CD4-positive, alpha-beta T cell treated with Interleukin-6 for 4 hours (primary cell): Measurements from ENCODE around the gene TPSG1.
"Not testable (repeated sequence)": the region's sequence is repeated elsewhere in the genome, so short reads cannot be mapped to it uniquely, and the experiment has no call there.

Source experiments
- DNase-seq: peaks from one replicate; pipeline ENCODE4 v3.0.0-alpha.2; 2020; ENCODE audit warnings: mixed read lengths

The TPSG1 gene

GRCh38 chr16:1213796-1214372 lies 11.2 kb downstream of the TPSG1 start:
- no peak for DNase-seq

- DNase-seq: no peak
These were observed 11.8 kb downstream of the TPSG1 start for GRCh38 chr16:1213231-1213630.

- DNase-seq: no peak
These were observed 12.4 kb downstream of the TPSG1 start for GRCh38 chr16:1212616-1213194.

GRCh38 chr16:1211451-1212268 lies 13.4 kb downstream of the TPSG1 start:
- no peak for DNase-seq

- DNase-seq: no peak
These were observed 14.6 kb downstream of the TPSG1 start for GRCh38 chr16:1210461-1210860.

- no peak for DNase-seq
These were observed 16.0 kb downstream of the TPSG1 start for GRCh38 chr16:1209081-1209480.

GRCh38 chr16:1208239-1208830 lies 16.7 kb downstream of the TPSG1 start:
- DNase-seq: peak; percentile 35

GRCh38 chr16:1206786-1207185 lies 18.3 kb downstream of the TPSG1 start:
- DNase-seq: peak; percentile 46

GRCh38 chr16:1206326-1206725 lies 18.7 kb downstream of the TPSG1 start:
- DNase-seq: no peak

- no peak for DNase-seq
These were observed 20.1 kb downstream of the TPSG1 start for GRCh38 chr16:1204933-1205332.

GRCh38 chr16:1202274-1202673 lies 22.8 kb downstream of the TPSG1 start:
- DNase-seq: no peak

- no peak for DNase-seq
These were observed 23.6 kb downstream of the TPSG1 start for GRCh38 chr16:1201444-1201843.

- no peak for DNase-seq
These were observed 24.9 kb downstream of the TPSG1 start for GRCh38 chr16:1200014-1200627.

GRCh38 chr16:1199347-1200013 lies 25.6 kb downstream of the TPSG1 start:
- DNase-seq: no peak

GRCh38 chr16:1198671-1199346 lies 26.3 kb downstream of the TPSG1 start:
- not testable (repeated sequence) for DNase-seq

GRCh38 chr16:1198194-1198593 lies 26.9 kb downstream of the TPSG1 start:
- no peak for DNase-seq

- DNase-seq: no peak
These were observed 27.7 kb downstream of the TPSG1 start for GRCh38 chr16:1197237-1197866.

- DNase-seq: no peak
These were observed 28.6 kb downstream of the TPSG1 start for GRCh38 chr16:1196494-1196893.

GRCh38 chr16:1195393-1195666 lies 29.7 kb downstream of the TPSG1 start:
- DNase-seq: no peak

GRCh38 chr16:1194665-1195392 lies 30.2 kb downstream of the TPSG1 start:
- DNase-seq: peak; percentile 24
